ENCODE results near the gene ZDHHC20.

- TF ChIP-seq CTCF (IDR thresholded peaks at IDR 0.05; ENCODE audit: low read depth, low read length) (no peak), EZH2phosphoT487 (IDR thresholded peaks at IDR 0.05; ENCODE audit: low read depth) (no peak)
Measured at GRCh38 chr13:21344662-21345176, 114.4 kb downstream of the ZDHHC20 start.

Data from OCI-LY3 (cell line).